Measurements from ENCODE around the gene CCDC68. TPM values are rescaled to one million over a fixed set of nuclear protein-coding genes. Genes with fewer than 3 reads are reported as not detected.
"Not testable (repeated sequence)": the region's sequence is repeated elsewhere in the genome, so short reads cannot be mapped to it uniquely, and the experiment has no call there.

Gene CCDC68
- total and polyA plus RNA-seq, 12 donors, result 2.0 to 19.3 (median 4.9) TPM

GRCh38 chr18:54860941-54861340, 98.3 kb downstream of the CCDC68 start:
- WGBS, 4 donors, result 47 to 66% (median 51%) methylated on average over 1 of the region's 1 CpG
- intact Hi-C loops (cut with DNase I), result no loop called here
- TF ChIP-seq CTCF (IDR thresholded peaks at IDR 0.05) (no peak), POLR2A (IDR thresholded peaks at IDR 0.05) (no peak)

GRCh38 chr18:54859667-54860421, 99.4 kb downstream of the CCDC68 start:
- H3K27me3 ChIP-seq, result no peaks in the 10 kb centered on the region
- H3K9me3 ChIP-seq (replicated peaks in 1 of 3), result no peaks in the 10 kb centered on the region
- H3K4me1 ChIP-seq (replicated peaks in 1 of 2), result no peaks in the 10 kb centered on the region
- no peak overlapping the region for H3K4me3 ChIP-seq
- WGBS, 4 donors, result 74 to 79% (median 78%) methylated on average over 9 of the region's 9 CpGs
- no peak overlapping the region for H3K27ac ChIP-seq
- H3K36me3 ChIP-seq (replicated peaks in 1 of 2), result no peaks in the 10 kb centered on the region
- no peak for DNase-seq
- TF ChIP-seq CTCF (IDR thresholded peaks at IDR 0.05), result no peak
- TF ChIP-seq POLR2A (IDR thresholded peaks at IDR 0.05), result no peak
- intact Hi-C loops (cut with DNase I), result no loop called here

More at GRCh38 chr18:54860941-54861340, 98.3 kb downstream of the CCDC68 start:
- Histone ChIP-seq H3K36me3 (replicated peaks in 1 of 2) (no peaks in the 10 kb centered on the region), H3K4me1 (replicated peaks in 1 of 2) (no peaks in the 10 kb centered on the region), H3K4me3 (no peak overlapping the region), H3K27ac (no peak overlapping the region), H3K9me3 (replicated peaks in 1 of 3) (no peaks in the 10 kb centered on the region), H3K27me3 (no peaks in the 10 kb centered on the region)
- no peak for DNase-seq

- Histone ChIP-seq H3K36me3 (replicated peaks in 1 of 2) (no peaks in the 10 kb centered on the region), H3K4me3 (no peak overlapping the region), H3K9me3 (replicated peaks in 1 of 3) (no peaks in the 10 kb centered on the region), H3K27ac (no peak overlapping the region), H3K4me1 (replicated peaks in 1 of 2) (no peaks in the 10 kb centered on the region), H3K27me3 (no peaks in the 10 kb centered on the region)
- intact Hi-C loops (cut with DNase I), result no loop called here
- DNase-seq, result no peak
- WGBS, 4 donors, result 67 to 83% (median 74%) methylated on average over 3 of the region's 3 CpGs
- no peak for TF ChIP-seq CTCF (IDR thresholded peaks at IDR 0.05)
- no peak for TF ChIP-seq POLR2A (IDR thresholded peaks at IDR 0.05)
Measured at GRCh38 chr18:54857499-54857898, 101.8 kb downstream of the CCDC68 start.

- no peaks in the 10 kb centered on the region for H3K27me3 ChIP-seq
- intact Hi-C loops (cut with DNase I), result no loop called here
- no peaks in the 10 kb centered on the region for H3K9me3 ChIP-seq (replicated peaks in 1 of 3)
- 52 to 75% (median 67%) methylated on average over 2 of the region's 2 CpGs for WGBS, 4 donors
- no peak for TF ChIP-seq CTCF (IDR thresholded peaks at IDR 0.05)
- TF ChIP-seq POLR2A (IDR thresholded peaks at IDR 0.05), result no peak
- DNase-seq, result no peak
- H3K4me3 ChIP-seq, result no peak overlapping the region
- H3K27ac ChIP-seq, result no peak overlapping the region
- H3K4me1 ChIP-seq (replicated peaks in 1 of 2), result no peaks in the 10 kb centered on the region
- no peaks in the 10 kb centered on the region for H3K36me3 ChIP-seq (replicated peaks in 1 of 2)
Measured at GRCh38 chr18:54856105-54856646, 103.1 kb downstream of the CCDC68 start.

- H3K4me3 ChIP-seq; H3K4me1 ChIP-seq (replicated peaks in 1 of 2); H3K9me3 ChIP-seq (replicated peaks in 1 of 3); H3K27ac ChIP-seq; DNase-seq; intact Hi-C loops (cut with DNase I); H3K27me3 ChIP-seq; H3K36me3 ChIP-seq (replicated peaks in 1 of 2): not testable (repeated sequence)
- 89 to 92% (median 91%) methylated on average over 3 of the region's 3 CpGs for WGBS, 4 donors
Measured at GRCh38 chr18:54855050-54855449, 104.2 kb downstream of the CCDC68 start.
